Peyer's patch (tissue), 4 donors: ENCODE results near the gene UFL1. TPM values are rescaled to one million over a fixed set of nuclear protein-coding genes. Genes with fewer than 3 reads are reported as not detected.

Experiments
- DNase-seq, 3 donors: peaks; one replicate each; pipeline ENCODE4 v3.0.0-alpha.2; 2017 to 2019
- H3K27ac ChIP-seq, 4 donors: fragments of 200-600 bp; sonication (generic); one replicate each; pipeline ENCODE4 v1.5.1; 2016 to 2019
- H3K27me3 ChIP-seq, 2 donors: fragments of 200-600 bp; sonication (generic); one replicate each; pipeline ENCODE4 v1.5.1; 2019
- H3K36me3 ChIP-seq, 3 donors: fragments of 200-600 bp; sonication (generic); one replicate each; pipeline ENCODE4 v1.5.1; 2016 to 2019
- H3K4me1 ChIP-seq, 4 donors: fragments of 200-600 bp; sonication (generic); one replicate each; pipeline ENCODE4 v1.5.1; 2016 to 2019
- H3K4me3 ChIP-seq, 4 donors: fragments of 200-600 bp; sonication (generic); 1 replicate in 3 of 4; 2 replicates in 1 of 4; pipeline ENCODE4 v1.5.1; 2016 to 2019; ENCODE audit warnings: mild to moderate bottlenecking in 1 of 4
- H3K9me3 ChIP-seq, 4 donors: fragments of 200-600 bp; sonication (generic); one replicate each; pipeline ENCODE4 v1.5.1; 2016 to 2019; ENCODE audit warnings: mild to moderate bottlenecking in 1 of 4
- CTCF ChIP-seq, 6 experiments: fragments of 450-650 bp in 4 of 6; fragments of 200-600 bp in 2 of 6; sonication (generic) in 1 of 6; IDR thresholded peaks; one replicate each; pipeline ENCODE4 v1.5.1; 2017 to 2019; ENCODE audit warnings: antibody characterized with exemption in 6 of 6, mild to moderate bottlenecking in 3 of 6, moderate library complexity in 1 of 6
- POLR2A ChIP-seq, 2 donors: fragments of 450-650 bp; IDR thresholded peaks; one replicate each; pipeline ENCODE4 v1.5.1; 2017; ENCODE audit warnings: antibody characterized with exemption in 2 of 2, mild to moderate bottlenecking in 2 of 2, moderate library complexity in 2 of 2
- total RNA-seq, 4 donors: library from RNA; depleted of rRNA; stranded (reverse); fragments of >200 nt; gene quantifications; one replicate each; pipeline ENCODE4 v1.1.0, GENCODE V29; 2016

Gene UFL1
- total RNA-seq, 4 donors from 2014 or later, result 15.7 to 26.3 (median 21.3) TPM

- H3K4me3 ChIP-seq, result no peak overlapping the region
- TF ChIP-seq POLR2A (IDR thresholded peaks at IDR 0.05), result no peak
- TF ChIP-seq CTCF (IDR thresholded peaks at IDR 0.05), result no peak
- H3K4me1 ChIP-seq, result no peaks in the 10 kb centered on the region
Measured at GRCh38 chr6:96575359-96575758, 53.8 kb downstream of the UFL1 start.

GRCh38 chr6:96576221-96576620, 54.6 kb downstream of the UFL1 start:
- H3K9me3 ChIP-seq, result no peaks in the 10 kb centered on the region
- no peak overlapping the region for H3K27ac ChIP-seq
- no peaks in the 10 kb centered on the region for H3K4me1 ChIP-seq
- no peaks in the 10 kb centered on the region for H3K36me3 ChIP-seq
- H3K27me3 ChIP-seq, result peaks cover 0 to 6% of the 10 kb centered on the region in 2 donors
- no peak overlapping the region for H3K4me3 ChIP-seq
- no peak for DNase-seq
- TF ChIP-seq CTCF (IDR thresholded peaks at IDR 0.05) (no peak), POLR2A (IDR thresholded peaks at IDR 0.05) (no peak)

More at GRCh38 chr6:96575359-96575758, 53.8 kb downstream of the UFL1 start:
- H3K9me3 ChIP-seq, result no peaks in the 10 kb centered on the region
- peaks cover 0 to 6% of the 10 kb centered on the region in 2 donors for H3K27me3 ChIP-seq
- no peak for DNase-seq
- no peak overlapping the region for H3K27ac ChIP-seq
- H3K36me3 ChIP-seq, result no peaks in the 10 kb centered on the region

GRCh38 chr6:96582021-96582420, 60.4 kb downstream of the UFL1 start:
- no peaks in the 10 kb centered on the region for H3K36me3 ChIP-seq
- TF ChIP-seq POLR2A (IDR thresholded peaks at IDR 0.05) (no peak), CTCF (IDR thresholded peaks at IDR 0.05) (no peak)
- no peak overlapping the region for H3K4me3 ChIP-seq
- H3K27me3 ChIP-seq, result no peaks in the 10 kb centered on the region
- H3K27ac ChIP-seq, result no peak overlapping the region
- no peaks in the 10 kb centered on the region for H3K4me1 ChIP-seq
- H3K9me3 ChIP-seq, result no peaks in the 10 kb centered on the region
- DNase-seq, result no peak

- no peak for DNase-seq
- Histone ChIP-seq H3K27ac (no peak overlapping the region), H3K4me3 (no peak overlapping the region), H3K27me3 (no peaks in the 10 kb centered on the region), H3K36me3 (no peaks in the 10 kb centered on the region), H3K9me3 (no peaks in the 10 kb centered on the region), H3K4me1 (no peaks in the 10 kb centered on the region)
- no peak for TF ChIP-seq POLR2A (IDR thresholded peaks at IDR 0.05)
- TF ChIP-seq CTCF (IDR thresholded peaks at IDR 0.05), result no peak
Measured at GRCh38 chr6:96582436-96582835, 60.8 kb downstream of the UFL1 start.

GRCh38 chr6:96604420-96604819, 82.8 kb downstream of the UFL1 start:
- Histone ChIP-seq H3K27ac (no peak overlapping the region), H3K27me3 (no peaks in the 10 kb centered on the region), H3K9me3 (no peaks in the 10 kb centered on the region), H3K4me1 (no peaks in the 10 kb centered on the region), H3K4me3 (no peak overlapping the region), H3K36me3 (no peaks in the 10 kb centered on the region)
- TF ChIP-seq POLR2A (IDR thresholded peaks at IDR 0.05), result no peak
- no peak for DNase-seq

Other genes starting within 250 kb of the UFL1 start
- gene FHL5, start 41.3 kb downstream of the UFL1 start, total RNA-seq, result 10 to 100 TPM in 1 of 4 donors, 1 to 10 TPM in 3; 2.1 to 10.7 (median 3.7) TPM